Suprapubic skin (tissue), 4 donors: Measurements from ENCODE around the gene OR5AN1.

Experiments
- CTCF ChIP-seq, 2 donors: fragments of 200-600 bp in 1 of 2; fragments of 450-650 bp in 1 of 2; sonication (generic) in 1 of 2; IDR thresholded peaks; one replicate each; pipeline ENCODE4 v1.5.1; 2016 to 2019; ENCODE audit warnings: antibody characterized with exemption in 2 of 2, mild to moderate bottlenecking in 1 of 2, moderate library complexity in 1 of 2
- POLR2A ChIP-seq, 2 donors: fragments of 450-650 bp; IDR thresholded peaks; one replicate each; pipeline ENCODE4 v1.6.1; 2017; ENCODE audit warnings: antibody characterized with exemption in 2 of 2, mild to moderate bottlenecking in 2 of 2, moderate library complexity in 2 of 2
- POLR2AphosphoS5 ChIP-seq, 3 donors: sonication (generic); formaldehyde crosslinking; IDR thresholded peaks; one replicate each; pipeline ENCODE4 v1.6.1; 2017; ENCODE audit warnings: antibody characterized with exemption in 3 of 3

- TF ChIP-seq CTCF (IDR thresholded peaks at IDR 0.05) = no peak
- no peak for TF ChIP-seq POLR2A (IDR thresholded peaks at IDR 0.05)
- no peak for TF ChIP-seq POLR2AphosphoS5 (IDR thresholded peaks at IDR 0.05)
Measured at GRCh38 chr11:59365232-59366018, 6.7 kb downstream of the OR5AN1 start.
